Hematopoietic multipotent progenitor cell treated with erythropoietin and hydrocortisone succinate and interleukin-3 and kit ligand, for 8 days (in vitro differentiated cells): ENCODE data around the gene GRB10.

Source experiments
- DNase-seq: peaks from one replicate; pipeline ENCODE4 v3.0.0-alpha.2; 2015

The GRB10 gene

GRCh38 chr7:50718311-50718710 lies 64.4 kb downstream of the GRB10 start:
- DNase-seq: no peak

DNA sequence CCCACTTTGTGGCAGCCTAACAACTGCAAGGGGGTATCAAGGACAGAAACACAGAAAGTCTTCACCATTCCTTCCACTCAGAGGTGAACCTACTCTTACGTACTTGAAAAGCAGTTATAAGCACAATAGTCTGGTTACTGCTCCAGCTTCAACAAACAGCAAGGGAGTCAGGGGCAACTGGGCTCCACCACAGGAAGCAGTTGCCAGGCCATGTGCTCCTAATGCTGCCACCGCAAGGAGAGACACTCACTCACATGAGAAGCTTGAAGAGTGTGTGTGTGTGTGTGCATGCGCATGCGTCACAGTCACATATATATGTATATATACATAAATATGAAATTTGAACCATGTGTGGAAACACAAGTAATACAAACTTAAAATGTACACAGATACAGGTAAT lies 65.5 kb downstream of the GRB10 start:
- DNase-seq: peak; percentile 33

- DNase-seq: no peak
Observed at GRCh38 chr7:50714857-50715256, 67.8 kb downstream of the GRB10 start.

- no peak for DNase-seq
Observed at GRCh38 chr7:50713123-50713965, 69.4 kb downstream of the GRB10 start.

DNA sequence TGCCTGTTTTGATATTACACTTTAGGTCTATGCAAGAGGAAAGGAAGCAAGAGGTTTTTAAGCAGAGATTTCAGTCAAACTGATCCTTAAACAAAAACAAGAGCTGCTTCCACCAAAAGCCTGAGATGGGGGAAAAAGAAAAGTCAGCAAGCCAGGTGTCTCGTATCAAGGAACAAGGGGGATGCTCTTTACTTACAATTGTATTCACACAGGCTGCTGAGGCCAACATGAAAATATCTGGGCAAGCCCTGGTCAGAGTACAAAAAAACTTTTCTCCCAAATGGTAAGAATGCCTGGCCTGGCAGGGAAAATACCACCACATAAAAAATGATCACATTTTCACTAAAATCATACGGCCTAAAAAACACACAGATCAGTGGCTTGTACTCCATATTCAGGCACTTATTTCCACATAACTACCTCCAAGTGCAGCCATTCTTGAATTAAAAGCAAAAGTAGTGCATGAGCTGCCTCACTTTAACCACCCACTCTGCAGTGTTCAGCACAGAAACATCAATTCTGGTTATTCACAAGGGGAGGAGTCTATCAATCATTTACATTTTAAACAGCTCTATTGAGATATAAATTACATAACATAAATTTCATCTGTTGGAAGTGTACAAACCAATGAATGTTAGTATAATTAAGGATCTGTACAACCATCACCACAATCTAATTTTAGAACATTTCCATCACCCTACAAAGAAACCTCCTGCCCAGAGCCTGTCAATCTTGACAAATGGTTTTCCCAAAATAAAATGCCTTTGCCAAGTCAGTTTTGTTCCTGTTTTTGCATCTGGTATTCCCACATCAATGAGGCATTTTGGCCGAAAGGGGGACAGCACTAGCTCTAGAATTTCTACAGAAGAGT lies 70.2 kb downstream of the GRB10 start:
- no peak for DNase-seq

GRCh38 chr7:50711271-50712175 lies 71.2 kb downstream of the GRB10 start:
- peak; percentile 66 for DNase-seq

- no peak for DNase-seq
Observed at GRCh38 chr7:50710441-50711154, 72.1 kb downstream of the GRB10 start.

- DNase-seq: no peak
Observed at GRCh38 chr7:50709151-50709550, 73.5 kb downstream of the GRB10 start.

- DNase-seq: no peak
Observed at GRCh38 chr7:50707236-50708006, 75.3 kb downstream of the GRB10 start.

GRCh38 chr7:50706469-50706937 lies 76.2 kb downstream of the GRB10 start:
- no peak for DNase-seq

GRCh38 chr7:50704844-50705243 lies 77.9 kb downstream of the GRB10 start:
- no peak for DNase-seq

GRCh38 chr7:50703654-50704053 lies 79.0 kb downstream of the GRB10 start:
- no peak for DNase-seq

DNA sequence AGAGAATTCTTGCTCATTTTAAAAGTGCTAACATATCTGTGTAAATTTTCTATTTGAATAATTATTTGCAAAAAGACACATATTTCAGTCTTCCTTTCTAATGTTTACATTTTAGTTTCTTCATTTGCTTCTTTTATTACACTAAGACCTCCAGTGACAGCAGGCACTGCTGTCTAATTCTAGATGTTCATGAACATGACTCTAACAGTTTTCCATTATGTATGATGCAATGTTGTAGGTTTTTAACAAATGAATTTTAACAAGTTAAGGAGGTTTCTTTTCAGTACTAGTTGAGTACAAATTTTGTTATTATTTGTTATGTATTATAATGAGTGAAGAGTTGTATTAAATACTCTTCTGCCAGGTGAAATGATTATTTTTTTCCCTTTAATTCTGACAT lies 83.6 kb downstream of the GRB10 start:
- no peak for DNase-seq

DNA sequence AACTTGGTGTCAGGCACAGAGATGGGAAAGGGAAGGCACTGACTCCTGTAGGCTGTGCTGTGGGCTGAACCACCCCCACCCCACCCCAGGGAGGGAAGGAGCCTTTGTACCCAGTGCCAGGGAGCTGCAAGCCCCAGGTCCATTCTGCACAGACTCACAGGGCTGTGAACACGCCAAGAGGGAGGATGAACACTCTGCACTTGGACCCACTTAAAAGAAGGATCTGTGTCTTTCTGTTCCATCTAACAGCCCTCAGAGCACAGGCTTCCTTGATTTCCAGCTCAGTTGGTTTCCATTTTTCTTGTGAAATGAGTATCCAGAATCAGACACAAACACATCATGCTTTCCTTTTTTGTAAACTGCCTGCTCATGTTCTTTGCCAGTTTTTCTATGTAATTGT lies 84.9 kb downstream of the GRB10 start:
- no peak for DNase-seq

GRCh38 chr7:50696810-50697582 lies 85.7 kb downstream of the GRB10 start:
- peak; percentile 92 for DNase-seq

- DNase-seq: peak; percentile 20
Observed at GRCh38 chr7:50695026-50695425, 87.7 kb downstream of the GRB10 start.

DNA sequence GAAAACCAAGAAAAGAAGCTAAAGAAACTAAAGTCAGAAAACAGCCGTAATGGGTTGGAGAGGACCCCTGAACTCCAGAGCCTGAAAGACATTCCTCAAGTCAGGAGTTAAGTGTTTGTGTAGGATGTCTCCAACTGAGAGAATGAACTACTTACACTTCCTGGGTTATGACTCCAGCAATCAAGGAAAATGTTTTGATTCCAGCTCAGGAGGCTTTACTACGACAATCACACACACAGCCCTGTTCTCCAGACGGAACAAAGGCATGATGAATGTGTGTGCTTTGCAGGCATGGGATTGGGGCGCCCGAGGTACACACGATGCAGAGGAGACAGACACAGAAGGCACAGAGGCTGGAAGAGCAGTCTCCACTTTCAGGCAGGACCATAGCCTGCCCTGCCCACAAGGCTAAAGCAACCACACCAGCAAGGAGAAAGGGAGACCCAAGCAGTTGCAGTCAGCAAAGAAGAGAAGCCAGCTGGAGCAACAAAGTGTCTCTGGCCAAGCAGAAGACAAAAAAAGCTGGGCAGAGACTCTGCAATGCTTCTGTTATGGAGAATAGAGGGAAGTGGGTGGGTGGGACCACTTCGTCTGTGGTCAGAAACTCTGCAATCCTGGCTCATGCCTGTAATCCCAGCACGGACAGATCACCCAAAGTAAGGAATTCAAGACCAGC lies 89.1 kb downstream of the GRB10 start:
- DNase-seq: no peak

DNA sequence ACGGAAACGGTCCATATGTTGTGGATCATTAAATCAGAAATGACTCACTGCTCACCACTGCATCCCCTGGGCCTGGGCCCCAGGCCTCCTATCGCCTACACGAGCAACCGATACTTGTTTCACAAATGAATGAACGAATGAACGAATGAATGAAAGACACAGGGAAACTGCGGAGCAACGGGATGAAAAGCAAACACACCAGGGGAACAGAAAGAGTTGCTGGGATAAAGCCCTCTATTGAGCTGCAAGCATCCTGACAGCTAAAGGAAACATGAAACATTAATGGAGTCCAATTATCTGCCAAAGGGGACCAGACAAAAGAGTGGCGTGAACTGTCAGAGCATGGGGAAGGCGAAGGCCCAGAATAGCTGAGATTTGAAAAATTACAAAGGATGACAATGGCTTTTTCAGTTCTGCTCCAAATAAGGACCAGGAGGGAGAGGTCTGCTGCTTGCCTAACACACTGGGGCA lies 92.1 kb downstream of the GRB10 start:
- no peak for DNase-seq

GRCh38 chr7:50688226-50688590 lies 94.5 kb downstream of the GRB10 start:
- DNase-seq: no peak
